K562 (cell line): ENCODE results near the gene DAPP1. TPM values are rescaled to one million over a fixed set of nuclear protein-coding genes. Genes with fewer than 3 reads are reported as not detected.

Experiments
- ATF7 ChIP-seq: fragments of 450-650 bp; IDR thresholded peaks from 2 replicates; pipeline ENCODE4 v1.7.1; 2014; ENCODE audit warnings: mild to moderate bottlenecking, moderate library complexity
- CHD7 ChIP-seq: fragments of 200-600 bp; sonication (generic); IDR thresholded peaks from one replicate; pipeline ENCODE4 v1.6.1; 2012; ENCODE audit warnings: mild to moderate bottlenecking, low read depth, low read length, inconsistent platforms
- HMGN3 ChIP-seq: IDR thresholded peaks from 2 replicates; pipeline ENCODE4 v1.6.1; 2011; ENCODE audit warnings: borderline replicate concordance, low read depth, mild to moderate bottlenecking, mixed read lengths, low read length; ENCODE audit not compliant: insufficient read length; ENCODE audit errors: extremely low read depth
- POLR2B ChIP-seq: fragments of 450-650 bp; IDR thresholded peaks from 2 replicates; pipeline ENCODE4 v1.6.1; 2018; ENCODE audit warnings: low read depth; ENCODE audit not compliant: partially characterized antibody
- RBM15 ChIP-seq: fragments of 200-400 bp; formaldehyde crosslinking; IDR thresholded peaks from 2 replicates; pipeline ENCODE4 v1.6.1; 2018; ENCODE audit warnings: mild to moderate bottlenecking, low read length, moderate library complexity; ENCODE audit not compliant: insufficient read depth
- ZNF12 ChIP-seq: sonication (generic); formaldehyde crosslinking; IDR thresholded peaks from 2 replicates; pipeline ENCODE4 v1.4.0; 2020; ENCODE audit warnings: mild to moderate bottlenecking, missing genetic modification reagents
- polyA plus RNA-seq, 8 experiments: library from polyadenylated mRNA; depleted of rRNA in 4 of 8; stranded (reverse) in 5 of 8; unstranded in 3 of 8; fragments of >200 nt; fragmentation: Nextera tagmentation in 2 of 8; fragmentation: Illumina TruSeq in 1 of 8; extraction: Ambion mirVana in 2 of 8; extraction: Trizol in 1 of 8; gene quantifications; 2 replicates each; pipeline versions ENCODE4 v1.2.1 to v1.2.3, GENCODE V29; 2011 to 2014; ENCODE audit warnings: inconsistent platforms in 1 of 8, missing spikeins in 1 of 8
- total RNA-seq, 7 experiments: library from RNA; depleted of rRNA in 6 of 7; stranded (reverse); fragments of >200 nt in 6 of 7; fragmentation: Illumina TruSeq in 2 of 7; extraction: Trizol in 2 of 7; gene quantifications; 2 replicates each; pipeline versions ENCODE4 v1.2.1 to v1.2.3, GENCODE V29; 2011 to 2021; ENCODE audit warnings: low replicate concordance in 1 of 7

DAPP1 gene
- total and polyA plus RNA-seq, 9 of the 15 experiments (the other 6 are each of a cell fraction or from before 2014, with no cell fraction given), result 1.9 to 7.2 (median 3.6) TPM

- no peak for TF ChIP-seq CHD7
- TF ChIP-seq ZNF12 (CRISPR knock-in tag), result no peak
- TF ChIP-seq HMGN3, result no peak
- TF ChIP-seq POLR2B, result no peak
- no peak for TF ChIP-seq RBM15
- TF ChIP-seq ATF7, result no peak
These were observed 9.0 kb upstream of the DAPP1 start (continued) for GRCh38 chr4:99807666-99808065.
